ENCODE results near the gene DECR2. TPM values are rescaled to one million over a fixed set of nuclear protein-coding genes. Genes with fewer than 3 reads are reported as not detected.

DECR2 gene
- total and polyA plus RNA-seq, 10 of the 15 experiments (the other 5 are each of a cell fraction or from before 2014, with no cell fraction given), result 0.53 to 20.3 (median 6.0) TPM

- DNase-seq (ENCODE audit: low read depth, low spot score) (no peak), FAIRE-seq (no peak), ATAC-seq (no peak)
- ChIA-PET POLR2A (interaction anchor here (0.6 kb wide), 1 partner anchor 16 kb away, joined by 3 read pairs; no protein-coding TSS in a partner anchor), CTCF (interaction anchor here (0.6 to 1.8 kb wide), 6 partner anchors 8 to 109 kb away, joined by 3 to 5 read pairs (median 3); partner anchors contain the start of gene DECR2), RAD21 (ENCODE audit: unreplicated experiment) (interaction anchor here (0.7 kb wide), 1 partner anchor 64 kb away, joined by 3 read pairs; no protein-coding TSS in a partner anchor), SMC1A (ENCODE audit: uncharacterized antibody, unreplicated experiment) (interaction anchor here (0.7 kb wide), 1 partner anchor 23 kb away, joined by 3 read pairs; no protein-coding TSS in a partner anchor)
- no peaks in the 10 kb centered on the region for H3K27me3 ChIP-seq (replicated peaks in 1 of 2; ENCODE audit: control insufficient read depth in 2 of 2, insufficient read depth in 2 of 2, low read length in 1 of 2)
- no peaks in the 10 kb centered on the region for H3K36me3 ChIP-seq (ENCODE audit: control insufficient read depth in 2 of 2, insufficient read depth in 2 of 2, low read length in 1 of 2)
- peaks cover 2% of the 10 kb centered on the region; the same call in 1 of the 2 replicates for H3K79me2 ChIP-seq (ENCODE audit: control insufficient read depth, insufficient read depth, low read length)
- H3K27ac ChIP-seq (ENCODE audit: control insufficient read depth, insufficient read depth), result no peak overlapping the region
- no peak overlapping the region for H3K4me2 ChIP-seq (ENCODE audit: control insufficient read depth, insufficient read depth)
- H3K4me1 ChIP-seq (ENCODE audit: control insufficient read depth, insufficient read depth, low read length), result peaks cover 8% of the 10 kb centered on the region; the same call in 1 of the 2 replicates
- WGBS (ENCODE audit: insufficient coverage, insufficient replicate concordance, low lambda C conversion rate, missing lambda C conversion rate), result 80% methylated on average over 7 of the region's 7 CpGs
- intact Hi-C loops (cut with micrococcal nuclease; ENCODE audit: unreplicated experiment) (loop anchor here (10.0 kb wide), 2 partner anchors 102 to 272 kb away; partner anchors contain the start of gene RHOT2), in situ Hi-C loops (cut with MboI) (loop anchor here (10.0 kb wide), 1 partner anchor 272 kb away; the partner anchor contains the start of gene RHOT2)
- no peaks in the 10 kb centered on the region for H4K20me1 ChIP-seq (ENCODE audit: control insufficient read depth, insufficient read depth)
- no peak overlapping the region for H3K4me3 ChIP-seq
- TF ChIP-seq HDAC2 (IDR thresholded peaks at IDR 0.05), result no peak
- TF ChIP-seq STAT3 (IDR thresholded peaks at IDR 0.05; ENCODE audit: low read depth, low read length), result no peak
- no peak for TF ChIP-seq PRDM15 (CRISPR knock-in tag; IDR thresholded peaks at IDR 0.05)
- no peak for TF ChIP-seq SREBF1 (IDR thresholded peaks at IDR 0.05; ENCODE audit: low read length)
- no peak for TF ChIP-seq RCOR1 (conservative IDR thresholded peaks at IDR 0.05; ENCODE audit: low read depth, low read length)
- no peak for TF ChIP-seq BRCA1 (IDR thresholded peaks at IDR 0.05; ENCODE audit: low read depth, low read length)
- no peak for TF ChIP-seq CBFB (IDR thresholded peaks at IDR 0.05; ENCODE audit: low read depth)
- no peak for TF ChIP-seq ZBED1 (IDR thresholded peaks at IDR 0.05; ENCODE audit: borderline replicate concordance)
- no peak for TF ChIP-seq STAT1 (conservative IDR thresholded peaks at IDR 0.05)
- TF ChIP-seq CHD4 (IDR thresholded peaks at IDR 0.05), result no peak
- no peak for TF ChIP-seq ZBTB40 (IDR thresholded peaks at IDR 0.05; ENCODE audit: borderline replicate concordance)
- TF ChIP-seq TBL1XR1 (IDR thresholded peaks at IDR 0.05; ENCODE audit: low read depth, low read length), result no peak
- no peak for TF ChIP-seq SMAD1 (IDR thresholded peaks at IDR 0.05; ENCODE audit: low read depth, partially characterized antibody)
- TF ChIP-seq SP1 (IDR thresholded peaks at IDR 0.05; ENCODE audit: low read depth, low read length), result no peak
- no peak for TF ChIP-seq POLR2AphosphoS5 (IDR thresholded peaks at IDR 0.05; ENCODE audit: low read length)
- no peak for TF ChIP-seq BACH1 (IDR thresholded peaks at IDR 0.05; ENCODE audit: borderline replicate concordance)
- no peak overlapping the region for H2AFZ ChIP-seq (ENCODE audit: control insufficient read depth, low read depth, low read length)
- H3K9me3 ChIP-seq (replicated peaks; ENCODE audit: control insufficient read depth, insufficient read depth, low read length), result no peaks in the 10 kb centered on the region; the same call in 2 of the 3 replicates
- BruUV-seq (replicated peaks), result no TSS peak
- H3K9ac ChIP-seq (ENCODE audit: control insufficient read depth, insufficient read depth, low read length), result no peak overlapping the region
Measured at GRCh38 chr16:392450-393030, 9.1 kb upstream of the DECR2 start.

Measured in GM12878 (cell line).